ENCODE results near the gene ADIG. TPM values are rescaled to one million over a fixed set of nuclear protein-coding genes. Genes with fewer than 3 reads are reported as not detected.

ADIG gene
- total and polyA plus RNA-seq, 2 experiments from 2014 or later: not detected

DNA sequence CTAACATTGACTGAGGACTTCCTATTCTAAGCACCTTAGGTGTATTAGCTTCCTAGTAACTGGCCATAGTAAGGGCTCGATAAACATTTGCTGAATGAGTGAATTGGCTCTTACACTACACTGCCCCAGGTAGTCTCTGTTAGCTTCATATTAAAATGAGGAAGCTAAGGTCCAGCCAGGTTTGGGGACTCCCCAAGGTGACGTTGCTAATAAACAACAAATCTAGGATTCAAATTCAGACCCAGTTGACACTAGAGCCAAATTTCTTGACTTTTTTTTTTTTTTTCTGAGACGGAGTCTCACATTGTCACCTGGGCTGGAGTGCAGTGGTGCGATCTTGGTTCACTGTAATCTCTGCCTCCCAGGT lies 36.8 kb downstream of the ADIG start:
- Histone ChIP-seq H3K79me2 (ENCODE audit: insufficient read depth) (no peaks in the 10 kb centered on the region), H3K4me2 (ENCODE audit: unreplicated experiment) (no peak overlapping the region), H3K27ac (no peak overlapping the region), H3K36me3 (ENCODE audit: low read depth) (no peaks in the 10 kb centered on the region), H3K27me3 (replicated peaks; ENCODE audit: insufficient read depth) (peaks cover 37% of the 10 kb centered on the region), H3K9ac (no peak overlapping the region), H3K4me1 (ENCODE audit: insufficient read depth) (no peaks in the 10 kb centered on the region), H3K9me3 (ENCODE audit: low read depth) (no peaks in the 10 kb centered on the region), H3K4me3 (no peak overlapping the region), H3F3A (ENCODE audit: insufficient read depth) (no peaks in the 10 kb centered on the region), H2AFZ (no peak overlapping the region), H4K20me1 (ENCODE audit: insufficient read depth) (no peaks in the 10 kb centered on the region), H3K9me2 (ENCODE audit: insufficient read depth) (no peaks in the 10 kb centered on the region)
- TF ChIP-seq EZH2phosphoT487 (IDR thresholded peaks at IDR 0.05; ENCODE audit: insufficient read depth, low read depth) (no peak), EZH2 (IDR thresholded peaks at IDR 0.05; ENCODE audit: insufficient read depth, poor library complexity, severe bottlenecking) (no peak)
- DNase-seq: no peak
- in situ Hi-C loops (cut with MboI): no loop called here
- 63 to 70% methylated on average over 4 of the region's 4 CpGs for WGBS, 2 experiments (ENCODE audit: low coverage in 1 of 2, low lambda C conversion rate in 2 of 2, missing lambda C conversion rate in 2 of 2)

- H3K9ac ChIP-seq: no peak overlapping the region
- H3K4me1 ChIP-seq (ENCODE audit: insufficient read depth): no peaks in the 10 kb centered on the region
- TF ChIP-seq EZH2phosphoT487 (IDR thresholded peaks at IDR 0.05; ENCODE audit: insufficient read depth, low read depth): no peak
- TF ChIP-seq EZH2 (IDR thresholded peaks at IDR 0.05; ENCODE audit: insufficient read depth, poor library complexity, severe bottlenecking): no peak
- peaks cover 29% of the 10 kb centered on the region for H3K27me3 ChIP-seq (replicated peaks; ENCODE audit: insufficient read depth)
- in situ Hi-C loops (cut with MboI): no loop called here
- DNase-seq: no peak
- no peak overlapping the region for H3K4me3 ChIP-seq
- no peaks in the 10 kb centered on the region for H3K36me3 ChIP-seq (ENCODE audit: low read depth)
- 58 to 59% methylated on average over 9 of the region's 9 CpGs for WGBS, 2 experiments (ENCODE audit: low coverage in 1 of 2, low lambda C conversion rate in 2 of 2, missing lambda C conversion rate in 2 of 2)
- H2AFZ ChIP-seq: no peak overlapping the region
- no peaks in the 10 kb centered on the region for H3F3A ChIP-seq (ENCODE audit: insufficient read depth)
- no peaks in the 10 kb centered on the region for H4K20me1 ChIP-seq (ENCODE audit: insufficient read depth)
- H3K9me3 ChIP-seq (ENCODE audit: low read depth): no peaks in the 10 kb centered on the region
- no peaks in the 10 kb centered on the region for H3K9me2 ChIP-seq (ENCODE audit: insufficient read depth)
- no peak overlapping the region for H3K4me2 ChIP-seq (ENCODE audit: unreplicated experiment)
- H3K27ac ChIP-seq: no peak overlapping the region
- H3K79me2 ChIP-seq (ENCODE audit: insufficient read depth): no peaks in the 10 kb centered on the region
Measured at GRCh38 chr20:38620441-38620840, 39.4 kb downstream of the ADIG start.

- no peaks in the 10 kb centered on the region for H3F3A ChIP-seq (ENCODE audit: insufficient read depth)
Measured at GRCh38 chr20:38623061-38623460, 42.1 kb downstream of the ADIG start.

GRCh38 chr20:38624084-38624483 lies 43.1 kb downstream of the ADIG start:
- Histone ChIP-seq H4K20me1 (ENCODE audit: insufficient read depth) (no peaks in the 10 kb centered on the region), H3K27ac (no peak overlapping the region), H3K4me2 (ENCODE audit: unreplicated experiment) (no peak overlapping the region), H3K79me2 (ENCODE audit: insufficient read depth) (no peaks in the 10 kb centered on the region), H3K9ac (no peak overlapping the region), H2AFZ (no peak overlapping the region), H3F3A (ENCODE audit: insufficient read depth) (no peaks in the 10 kb centered on the region), H3K9me3 (ENCODE audit: low read depth) (no peaks in the 10 kb centered on the region), H3K27me3 (replicated peaks; ENCODE audit: insufficient read depth) (peaks cover 21% of the 10 kb centered on the region), H3K4me1 (ENCODE audit: insufficient read depth) (no peaks in the 10 kb centered on the region), H3K36me3 (ENCODE audit: low read depth) (no peaks in the 10 kb centered on the region), H3K4me3 (no peak overlapping the region), H3K9me2 (ENCODE audit: insufficient read depth) (no peaks in the 10 kb centered on the region)
- TF ChIP-seq EZH2 (IDR thresholded peaks at IDR 0.05; ENCODE audit: insufficient read depth, poor library complexity, severe bottlenecking) (no peak), EZH2phosphoT487 (IDR thresholded peaks at IDR 0.05; ENCODE audit: insufficient read depth, low read depth) (no peak)
- in situ Hi-C loops (cut with MboI): no loop called here
- DNase-seq: no peak
- WGBS, 2 experiments (ENCODE audit: low coverage in 1 of 2, low lambda C conversion rate in 2 of 2, missing lambda C conversion rate in 2 of 2): 45 to 48% methylated on average over 2 of the region's 2 CpGs

More at GRCh38 chr20:38623061-38623460, 42.1 kb downstream of the ADIG start:
- Histone ChIP-seq H3K4me3 (no peak overlapping the region), H3K36me3 (ENCODE audit: low read depth) (no peaks in the 10 kb centered on the region), H2AFZ (no peak overlapping the region), H3K4me1 (ENCODE audit: insufficient read depth) (no peaks in the 10 kb centered on the region), H3K4me2 (ENCODE audit: unreplicated experiment) (no peak overlapping the region), H3K27ac (no peak overlapping the region), H3K79me2 (ENCODE audit: insufficient read depth) (no peaks in the 10 kb centered on the region), H4K20me1 (ENCODE audit: insufficient read depth) (no peaks in the 10 kb centered on the region), H3K9ac (no peak overlapping the region), H3K9me3 (ENCODE audit: low read depth) (no peaks in the 10 kb centered on the region), H3K27me3 (replicated peaks; ENCODE audit: insufficient read depth) (peaks cover 25% of the 10 kb centered on the region), H3K9me2 (ENCODE audit: insufficient read depth) (no peaks in the 10 kb centered on the region)
- in situ Hi-C loops (cut with MboI): no loop called here
- no peak for DNase-seq
- no peak for TF ChIP-seq EZH2 (IDR thresholded peaks at IDR 0.05; ENCODE audit: insufficient read depth, poor library complexity, severe bottlenecking)
- no peak for TF ChIP-seq EZH2phosphoT487 (IDR thresholded peaks at IDR 0.05; ENCODE audit: insufficient read depth, low read depth)
- WGBS, 2 experiments (ENCODE audit: low coverage in 1 of 2, low lambda C conversion rate in 2 of 2, missing lambda C conversion rate in 2 of 2): 31 to 44% methylated on average over 4 of the region's 4 CpGs

- Histone ChIP-seq H3F3A (ENCODE audit: insufficient read depth) (no peaks in the 10 kb centered on the region), H3K9me2 (ENCODE audit: insufficient read depth) (no peaks in the 10 kb centered on the region), H3K4me1 (ENCODE audit: insufficient read depth) (no peaks in the 10 kb centered on the region), H4K20me1 (ENCODE audit: insufficient read depth) (no peaks in the 10 kb centered on the region), H3K79me2 (ENCODE audit: insufficient read depth) (no peaks in the 10 kb centered on the region), H3K4me2 (ENCODE audit: unreplicated experiment) (no peak overlapping the region), H3K9me3 (ENCODE audit: low read depth) (no peaks in the 10 kb centered on the region), H3K9ac (no peak overlapping the region), H3K27ac (no peak overlapping the region), H3K36me3 (ENCODE audit: low read depth) (no peaks in the 10 kb centered on the region), H2AFZ (no peak overlapping the region), H3K4me3 (no peak overlapping the region), H3K27me3 (replicated peaks; ENCODE audit: insufficient read depth) (peaks cover 16% of the 10 kb centered on the region; the same call in 1 of the 2 replicates)
- in situ Hi-C loops (cut with MboI): no loop called here
- no peak for DNase-seq
- TF ChIP-seq EZH2phosphoT487 (IDR thresholded peaks at IDR 0.05; ENCODE audit: insufficient read depth, low read depth) (no peak), EZH2 (IDR thresholded peaks at IDR 0.05; ENCODE audit: insufficient read depth, poor library complexity, severe bottlenecking) (no peak)
Measured at GRCh38 chr20:38625896-38626295, 44.9 kb downstream of the ADIG start.
